OCI-LY1 (cell line): Measurements from ENCODE around the gene NPAS3.

Experiments used
- H2AFZ ChIP-seq: fragments of 200-600 bp; sonication (generic), shearing (Covaris generic); 2 replicates; pipeline ENCODE4 v1.6.0; 2014; ENCODE audit warnings: antibody characterized with exemption, mild to moderate bottlenecking, low read length
- H3F3A ChIP-seq: fragments of 200-600 bp; sonication (generic), shearing (Covaris generic); 2 replicates; pipeline ENCODE4 v1.6.0; 2014; ENCODE audit warnings: mild to moderate bottlenecking, antibody characterized with exemption, low read length, moderate library complexity; ENCODE audit not compliant: insufficient read depth
- H3K27ac ChIP-seq: fragments of 200-600 bp; sonication (generic); 2 replicates; pipeline ENCODE4 v1.5.1; 2014; ENCODE audit warnings: low read length, mixed run types, mild to moderate bottlenecking, low read depth; ENCODE audit not compliant: poor library complexity, severe bottlenecking
- H3K27me3 ChIP-seq: fragments of 200-600 bp; sonication (generic); 2 replicates; pipeline ENCODE4 v1.6.0; 2014; ENCODE audit warnings: antibody characterized with exemption, mild to moderate bottlenecking, low read length, moderate library complexity; ENCODE audit not compliant: insufficient read depth
- H3K36me3 ChIP-seq: fragments of 200-600 bp; sonication (generic); 2 replicates; pipeline ENCODE4 v1.6.1; 2014; ENCODE audit warnings: mild to moderate bottlenecking, antibody characterized with exemption, low read length, moderate library complexity, mixed read lengths; ENCODE audit not compliant: insufficient read depth
- H3K4me1 ChIP-seq: fragments of 200-600 bp; sonication (generic); 2 replicates; pipeline ENCODE4 v1.5.1; 2014; ENCODE audit warnings: mild to moderate bottlenecking, low read length, moderate library complexity; ENCODE audit not compliant: insufficient read depth, severe bottlenecking
- H3K4me2 ChIP-seq: fragments of 200-600 bp; sonication (generic), shearing (Covaris generic); 2 replicates; pipeline ENCODE4 v1.6.1; 2014; ENCODE audit warnings: low read length
- H3K4me3 ChIP-seq: fragments of 200-600 bp; sonication (generic); 2 replicates; pipeline ENCODE4 v1.5.1; 2014; ENCODE audit warnings: low read length, low read depth, mild to moderate bottlenecking, mixed read lengths; ENCODE audit not compliant: poor library complexity, severe bottlenecking
- H3K79me2 ChIP-seq: fragments of 200-600 bp; shearing (Covaris generic); 2 replicates; pipeline ENCODE4 v1.6.1; 2016; ENCODE audit warnings: mixed run types, low read length, mixed read lengths; ENCODE audit not compliant: insufficient read depth
- H3K9ac ChIP-seq: fragments of 200-600 bp; sonication (generic), shearing (Covaris generic); 2 replicates; pipeline ENCODE4 v1.6.1; 2014; ENCODE audit warnings: mild to moderate bottlenecking, low read length, mixed read lengths
- H3K9me2 ChIP-seq: fragments of 200-600 bp; sonication (generic), shearing (Covaris generic); 2 replicates; pipeline ENCODE4 v1.6.1; 2014; ENCODE audit warnings: low read depth, mild to moderate bottlenecking, low read length, mixed read lengths
- H3K9me3 ChIP-seq: fragments of 200-600 bp; shearing (Covaris generic); 2 replicates; pipeline ENCODE4 v1.6.1; 2014; ENCODE audit warnings: low read length, mixed read lengths
- H4K20me1 ChIP-seq: fragments of 200-600 bp; sonication (generic), shearing (Covaris generic); 2 replicates; pipeline ENCODE4 v1.6.0; 2016; ENCODE audit warnings: mild to moderate bottlenecking, low read length; ENCODE audit not compliant: insufficient read depth
- CTCF ChIP-seq: fragments of 200-600 bp; sonication (generic), shearing (Covaris generic); IDR thresholded peaks from 2 replicates; pipeline ENCODE4 v1.5.1; 2017; ENCODE audit warnings: mild to moderate bottlenecking, antibody characterized with exemption, low read length, moderate library complexity, mixed read lengths
- EZH2 ChIP-seq: fragments of 200-600 bp; sonication (generic), shearing (Covaris generic); IDR thresholded peaks from 2 replicates; pipeline ENCODE4 v1.8.0; 2017; ENCODE audit warnings: borderline replicate concordance, mixed run types, mild to moderate bottlenecking, antibody characterized with exemption, low read length, moderate library complexity, mixed read lengths

The NPAS3 gene

DNA sequence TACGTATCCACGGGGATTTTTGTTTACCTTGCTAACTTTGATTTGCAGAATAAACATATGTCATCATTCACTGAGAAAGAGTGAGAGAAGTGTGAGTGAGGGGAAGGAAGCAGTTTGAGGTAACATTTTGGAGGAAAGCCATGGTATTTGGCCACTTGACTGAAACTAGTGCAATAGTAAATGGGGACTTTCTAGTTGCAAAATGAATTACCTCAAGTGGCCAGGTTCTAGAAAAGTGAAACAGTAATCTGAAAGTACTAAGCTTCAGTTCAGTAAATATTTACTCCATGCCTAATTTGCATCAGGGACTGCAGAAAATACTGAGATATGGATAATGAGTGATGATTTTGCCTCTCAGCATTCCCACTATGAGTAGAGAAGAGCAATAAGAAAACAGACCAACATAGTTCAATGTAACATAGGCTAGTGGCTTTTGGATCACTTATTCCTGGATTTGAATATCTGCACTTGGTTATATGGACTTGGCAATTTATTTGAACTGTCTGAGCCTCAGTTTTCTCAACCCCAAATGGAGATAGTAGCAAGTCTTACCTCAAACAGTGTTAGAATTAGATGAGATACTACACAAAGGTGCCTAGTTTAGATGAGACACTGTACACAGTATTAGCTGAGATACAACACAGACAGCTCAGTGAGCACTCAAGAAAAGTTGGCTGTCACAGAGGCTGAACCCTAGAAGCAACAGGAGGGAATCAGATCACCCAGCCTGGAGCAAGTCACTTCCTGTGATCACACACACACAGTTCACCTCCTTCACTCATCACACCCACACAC lies 439.1 kb downstream of the NPAS3 start:
- Histone ChIP-seq H3K27ac (no peak overlapping the region), H2AFZ (no peak overlapping the region), H3K4me1 (no peaks in the 10 kb centered on the region), H3K9ac (no peak overlapping the region), H4K20me1 (no peaks in the 10 kb centered on the region), H3K36me3 (no peaks in the 10 kb centered on the region), H3K27me3 (no peaks in the 10 kb centered on the region), H3K4me3 (no peak overlapping the region), H3F3A (no peaks in the 10 kb centered on the region), H3K9me2 (no peaks in the 10 kb centered on the region), H3K79me2 (no peaks in the 10 kb centered on the region), H3K9me3 (no peaks in the 10 kb centered on the region), H3K4me2 (no peak overlapping the region)
- no peak for TF ChIP-seq CTCF

GRCh38 chr14:33381717-33382116 lies 443.0 kb downstream of the NPAS3 start:
- no peaks in the 10 kb centered on the region for H3K79me2 ChIP-seq
- H3K27ac ChIP-seq, result no peak overlapping the region
- H3K9me3 ChIP-seq, result no peaks in the 10 kb centered on the region
- H3K4me1 ChIP-seq, result no peaks in the 10 kb centered on the region
- no peaks in the 10 kb centered on the region for H3K27me3 ChIP-seq
- H3K9ac ChIP-seq, result no peak overlapping the region
- no peak overlapping the region for H3K4me3 ChIP-seq
- no peaks in the 10 kb centered on the region for H3F3A ChIP-seq
- no peaks in the 10 kb centered on the region for H3K9me2 ChIP-seq
- no peak for TF ChIP-seq EZH2
- no peak for TF ChIP-seq CTCF
- H3K36me3 ChIP-seq, result no peaks in the 10 kb centered on the region
- H3K4me2 ChIP-seq, result no peak overlapping the region
- H4K20me1 ChIP-seq, result no peaks in the 10 kb centered on the region
- no peak overlapping the region for H2AFZ ChIP-seq

- Histone ChIP-seq H3K27me3 (no peaks in the 10 kb centered on the region), H3K79me2 (no peaks in the 10 kb centered on the region), H3K9me2 (no peaks in the 10 kb centered on the region), H3F3A (no peaks in the 10 kb centered on the region), H3K36me3 (no peaks in the 10 kb centered on the region), H3K4me3 (no peak overlapping the region), H3K27ac (no peak overlapping the region), H4K20me1 (no peaks in the 10 kb centered on the region), H3K4me2 (no peak overlapping the region), H3K9ac (no peak overlapping the region), H2AFZ (no peak overlapping the region), H3K4me1 (no peaks in the 10 kb centered on the region), H3K9me3 (no peaks in the 10 kb centered on the region)
- TF ChIP-seq CTCF (no peak), EZH2 (no peak)
Observed at GRCh38 chr14:33386140-33386539, 447.5 kb downstream of the NPAS3 start.
